Activated CD8-positive, alpha-beta memory T cell treated with anti-CD3 and anti-CD28 coated beads, Interleukin-2, amount 50 U/mL, for 24 hours (primary cell): ENCODE data around the gene WDFY4.

Experiments
- DNase-seq: peaks from one replicate; pipeline ENCODE4 v3.0.0-alpha.2; 2020; ENCODE audit errors: extremely low read depth

WDFY4 gene

GRCh38 chr10:48744587-48744986 is 59.9 kb downstream of the WDFY4 start:
- DNase-seq, result no peak

- DNase-seq, result no peak
These were observed 61.1 kb downstream of the WDFY4 start for GRCh38 chr10:48745662-48746245.

GRCh38 chr10:48748573-48748972 is 63.9 kb downstream of the WDFY4 start:
- no peak for DNase-seq

- DNase-seq, result no peak
These were observed 64.6 kb downstream of the WDFY4 start for GRCh38 chr10:48749254-48749787.

- DNase-seq, result no peak
These were observed 65.3 kb downstream of the WDFY4 start for GRCh38 chr10:48750019-48750418.

GRCh38 chr10:48750991-48751390 is 66.3 kb downstream of the WDFY4 start:
- no peak for DNase-seq

GRCh38 chr10:48751730-48752129 is 67.1 kb downstream of the WDFY4 start:
- DNase-seq, result no peak

- DNase-seq, result no peak
These were observed 73.7 kb downstream of the WDFY4 start for GRCh38 chr10:48758411-48758810.

- DNase-seq, result no peak
These were observed 74.6 kb downstream of the WDFY4 start for GRCh38 chr10:48759113-48759901.

GRCh38 chr10:48760983-48761382 is 76.3 kb downstream of the WDFY4 start:
- no peak for DNase-seq

- no peak for DNase-seq
These were observed 77.7 kb downstream of the WDFY4 start for GRCh38 chr10:48762064-48763042.

- no peak for DNase-seq
These were observed 78.8 kb downstream of the WDFY4 start for GRCh38 chr10:48763403-48763965.

GRCh38 chr10:48764486-48764885 is 79.8 kb downstream of the WDFY4 start:
- DNase-seq, result no peak

- DNase-seq, result no peak
These were observed 80.4 kb downstream of the WDFY4 start for GRCh38 chr10:48765039-48765438.

- no peak for DNase-seq
These were observed 80.9 kb downstream of the WDFY4 start for GRCh38 chr10:48765527-48765926.

- DNase-seq, result no peak
These were observed 82.9 kb downstream of the WDFY4 start for GRCh38 chr10:48767373-48768143.

GRCh38 chr10:48768144-48768766 is 83.6 kb downstream of the WDFY4 start:
- DNase-seq, result no peak

GRCh38 chr10:48768926-48769325 is 84.3 kb downstream of the WDFY4 start:
- DNase-seq, result no peak

- DNase-seq, result no peak
These were observed 85.2 kb downstream of the WDFY4 start for GRCh38 chr10:48769706-48770435.

- DNase-seq, result no peak
These were observed 86.0 kb downstream of the WDFY4 start for GRCh38 chr10:48770561-48771089.
